SJCRH30 (cell line): ENCODE measurements around the gene DAPP1. TPM values are rescaled to one million over a fixed set of nuclear protein-coding genes. Genes with fewer than 3 reads are reported as not detected.
"Not testable (repeated sequence)": the region's sequence is repeated elsewhere in the genome, so short reads cannot be mapped to it uniquely, and the experiment has no call there.

ENCODE experiments used
- DNase-seq, 2 experiments: peaks; one replicate each; pipeline ENCODE4 v3.0.0-alpha.2; 2015 to 2020
- H3K27ac ChIP-seq: fragments of 250-450 bp; sonication (Bioruptor Pico); 2 replicates; pipeline ENCODE4 v1.5.1; 2020; ENCODE audit warnings: mild to moderate bottlenecking, moderate library complexity
- H3K27me3 ChIP-seq: fragments of 250-450 bp; sonication (Bioruptor Pico); 2 replicates; pipeline ENCODE4 v1.5.1; 2020; ENCODE audit warnings: mild to moderate bottlenecking, moderate library complexity
- H3K36me3 ChIP-seq: fragments of 250-450 bp; sonication (Bioruptor Pico); 2 replicates; pipeline ENCODE4 v1.5.1; 2020; ENCODE audit warnings: mild to moderate bottlenecking, moderate library complexity
- H3K4me1 ChIP-seq: fragments of 250-450 bp; sonication (Bioruptor Pico); 2 replicates; pipeline ENCODE4 v1.5.1; 2020; ENCODE audit warnings: mild to moderate bottlenecking, moderate library complexity
- H3K4me3 ChIP-seq: fragments of 250-450 bp; sonication (Bioruptor Pico); 2 replicates; pipeline ENCODE4 v1.5.1; 2020; ENCODE audit warnings: mild to moderate bottlenecking, moderate library complexity
- H3K9me3 ChIP-seq: fragments of 250-450 bp; sonication (Bioruptor Pico); replicated peaks from 2 replicates; pipeline ENCODE4 v1.5.1; 2020; ENCODE audit warnings: mild to moderate bottlenecking, moderate library complexity
- total RNA-seq: library from RNA; depleted of rRNA; stranded (reverse); fragments of >200 nt; shearing (Covaris generic); gene quantifications from 2 replicates; pipeline ENCODE4 v1.2.3, GENCODE V29; 2014; rRNA removed

DAPP1 gene
- 0.18 and 0.49 TPM in 2 replicates for total RNA-seq

GRCh38 chr4:99816545-99817308 is at the start of gene DAPP1:
Gene DAPP1 (plus strand): TSS chr4:99816827. CDS start chr4:99816914, 87 bp downstream.
- DNase-seq = no peak
- Histone ChIP-seq H3K27me3 (no peaks in the 10 kb centered on the region), H3K9me3 (no peaks in the 10 kb centered on the region), H3K4me1 (no peaks in the 10 kb centered on the region), H3K4me3 (no peak within 1 kb of the TSS), H3K27ac (no peak within 1 kb of the TSS), H3K36me3 (no peaks in the 10 kb centered on the region)

- H3K27ac ChIP-seq, H3K4me1 ChIP-seq, H3K9me3 ChIP-seq, H3K4me3 ChIP-seq, H3K36me3 ChIP-seq, DNase-seq, H3K27me3 ChIP-seq: not testable (repeated sequence)
Observed at GRCh38 chr4:99770842-99771241, 45.8 kb upstream of the DAPP1 start.

GRCh38 chr4:99783940-99784339 is 32.7 kb upstream of the DAPP1 start:
- no peaks in the 10 kb centered on the region for H3K4me1 ChIP-seq
- no peak overlapping the region for H3K27ac ChIP-seq
- no peaks in the 10 kb centered on the region for H3K27me3 ChIP-seq
- H3K36me3 ChIP-seq = no peaks in the 10 kb centered on the region
- no peak overlapping the region for H3K4me3 ChIP-seq
- no peaks in the 10 kb centered on the region for H3K9me3 ChIP-seq
- no peak for DNase-seq

GRCh38 chr4:99784842-99785241 is 31.8 kb upstream of the DAPP1 start:
- Histone ChIP-seq H3K9me3 (no peaks in the 10 kb centered on the region), H3K27ac (no peak overlapping the region), H3K36me3 (no peaks in the 10 kb centered on the region), H3K4me1 (peaks cover 5% of the 10 kb centered on the region), H3K4me3 (no peak overlapping the region), H3K27me3 (no peaks in the 10 kb centered on the region)
- DNase-seq = no peak

- no peaks in the 10 kb centered on the region for H3K36me3 ChIP-seq
- peak; percentile 44 to 74 for DNase-seq
- H3K4me1 ChIP-seq = peaks cover 25% of the 10 kb centered on the region
- H3K9me3 ChIP-seq = no peaks in the 10 kb centered on the region; the same call in 1 of the 2 replicates
- H3K4me3 ChIP-seq = no peak overlapping the region
- peak overlapping the region; percentile 43 for H3K27ac ChIP-seq
- no peaks in the 10 kb centered on the region for H3K27me3 ChIP-seq
Observed at GRCh38 chr4:99790796-99791617, 25.6 kb upstream of the DAPP1 start.

- no peak overlapping the region for H3K27ac ChIP-seq
- DNase-seq = no peak
- H3K4me3 ChIP-seq = no peak overlapping the region
- H3K27me3 ChIP-seq = no peaks in the 10 kb centered on the region
- no peaks in the 10 kb centered on the region for H3K9me3 ChIP-seq
- no peaks in the 10 kb centered on the region for H3K36me3 ChIP-seq
- no peaks in the 10 kb centered on the region for H3K4me1 ChIP-seq
Observed at GRCh38 chr4:99800332-99801004, 16.2 kb upstream of the DAPP1 start.

GRCh38 chr4:99801005-99801699 is 15.5 kb upstream of the DAPP1 start:
- no peaks in the 10 kb centered on the region for H3K27me3 ChIP-seq
- no peaks in the 10 kb centered on the region for H3K9me3 ChIP-seq
- H3K27ac ChIP-seq = no peak overlapping the region
- no peaks in the 10 kb centered on the region for H3K36me3 ChIP-seq
- no peaks in the 10 kb centered on the region for H3K4me1 ChIP-seq
- DNase-seq = no peak
- no peak overlapping the region for H3K4me3 ChIP-seq

- Histone ChIP-seq H3K27me3 (0 out of 2 replicates have a peak, but pooled peaks cover 3% of the 10 kb centered on the region), H3K27ac (no peak overlapping the region), H3K9me3 (no peaks in the 10 kb centered on the region), H3K4me3 (no peak overlapping the region), H3K36me3 (no peaks in the 10 kb centered on the region), H3K4me1 (no peaks in the 10 kb centered on the region)
- no peak for DNase-seq
Observed at GRCh38 chr4:99803566-99804101, 13.0 kb upstream of the DAPP1 start.

- no peak overlapping the region for H3K4me3 ChIP-seq
- H3K9me3 ChIP-seq = no peaks in the 10 kb centered on the region
- H3K27ac ChIP-seq = no peak overlapping the region
- H3K27me3 ChIP-seq = 0 out of 2 replicates have a peak, but pooled peaks cover 3% of the 10 kb centered on the region
- no peak for DNase-seq
- H3K36me3 ChIP-seq = no peaks in the 10 kb centered on the region
- H3K4me1 ChIP-seq = 0 out of 2 replicates have a peak, but pooled peaks cover 3% of the 10 kb centered on the region
Observed at GRCh38 chr4:99806545-99806944, 10.1 kb upstream of the DAPP1 start.

GRCh38 chr4:99807666-99808065 is 9.0 kb upstream of the DAPP1 start:
- H3K36me3 ChIP-seq = no peaks in the 10 kb centered on the region

GRCh38 chr4:99808260-99808857 is 8.3 kb upstream of the DAPP1 start:
- H3K36me3 ChIP-seq = no peaks in the 10 kb centered on the region
- no peak overlapping the region for H3K27ac ChIP-seq
- H3K4me1 ChIP-seq = 0 out of 2 replicates have a peak, but pooled peaks cover 3% of the 10 kb centered on the region
- no peak overlapping the region for H3K4me3 ChIP-seq
- H3K27me3 ChIP-seq = 0 out of 2 replicates have a peak, but pooled peaks cover 3% of the 10 kb centered on the region
- H3K9me3 ChIP-seq = no peaks in the 10 kb centered on the region
- peak; percentile 57 to 78 for DNase-seq

More at GRCh38 chr4:99807666-99808065, 9.0 kb upstream of the DAPP1 start:
- Histone ChIP-seq H3K27ac (no peak overlapping the region), H3K27me3 (0 out of 2 replicates have a peak, but pooled peaks cover 3% of the 10 kb centered on the region), H3K4me3 (no peak overlapping the region), H3K9me3 (no peaks in the 10 kb centered on the region), H3K4me1 (0 out of 2 replicates have a peak, but pooled peaks cover 3% of the 10 kb centered on the region)
- DNase-seq = no peak

- no peak overlapping the region for H3K4me3 ChIP-seq
- no peaks in the 10 kb centered on the region for H3K9me3 ChIP-seq
- 0 out of 2 replicates have a peak, but pooled peaks cover 3% of the 10 kb centered on the region for H3K27me3 ChIP-seq
- 0 out of 2 replicates have a peak, but pooled peaks cover 3% of the 10 kb centered on the region for H3K4me1 ChIP-seq
- no peaks in the 10 kb centered on the region for H3K36me3 ChIP-seq
- H3K27ac ChIP-seq = no peak overlapping the region
- DNase-seq = no peak
Observed at GRCh38 chr4:99809326-99809725, 7.3 kb upstream of the DAPP1 start.

- DNase-seq = no peak
- Histone ChIP-seq H3K27me3 (0 out of 2 replicates have a peak, but pooled peaks cover 3% of the 10 kb centered on the region), H3K4me3 (no peak overlapping the region), H3K4me1 (0 out of 2 replicates have a peak, but pooled peaks cover 3% of the 10 kb centered on the region), H3K27ac (no peak overlapping the region), H3K9me3 (no peaks in the 10 kb centered on the region), H3K36me3 (no peaks in the 10 kb centered on the region)
Observed at GRCh38 chr4:99810536-99810935, 6.1 kb upstream of the DAPP1 start.
